HG03432 (cell line): ENCODE data around the gene SCUBE1.

ENCODE experiments used
- ATAC-seq: cut with Tn5 transposase; IDR thresholded peaks from one replicate; pipeline ENCODE4 v1.9.1; 2021; ENCODE audit warnings: mild to moderate bottlenecking, moderate library complexity; ENCODE audit not compliant: unreplicated experiment

Gene SCUBE1

DNA sequence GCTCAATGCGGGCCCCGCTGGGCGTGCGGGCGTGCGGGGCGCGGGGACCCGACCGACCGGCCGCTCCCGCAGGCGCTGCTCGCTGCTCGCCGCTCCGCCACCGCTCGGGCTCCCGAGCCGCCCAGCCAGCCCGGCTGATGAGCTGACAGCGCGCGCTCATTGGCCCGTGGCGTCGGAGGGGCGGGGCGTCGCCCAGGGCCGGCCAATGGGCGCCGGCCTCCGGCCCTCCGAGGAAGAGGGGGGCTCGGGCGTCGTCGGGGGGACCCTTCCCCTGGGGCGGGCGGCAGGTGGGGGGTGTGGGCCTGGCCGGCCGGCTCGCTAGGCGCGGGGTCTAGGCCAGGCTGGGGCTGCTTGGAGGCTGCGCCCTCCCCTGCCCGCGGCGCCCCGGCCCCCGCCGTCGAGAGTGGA, at the start of gene SCUBE1:
Gene SCUBE1, minus strand, starts transcription at position 111 of the 408 bp plus-strand sequence. CDS start 111 bp downstream, outside the sequence.
- no peak for ATAC-seq

DNA sequence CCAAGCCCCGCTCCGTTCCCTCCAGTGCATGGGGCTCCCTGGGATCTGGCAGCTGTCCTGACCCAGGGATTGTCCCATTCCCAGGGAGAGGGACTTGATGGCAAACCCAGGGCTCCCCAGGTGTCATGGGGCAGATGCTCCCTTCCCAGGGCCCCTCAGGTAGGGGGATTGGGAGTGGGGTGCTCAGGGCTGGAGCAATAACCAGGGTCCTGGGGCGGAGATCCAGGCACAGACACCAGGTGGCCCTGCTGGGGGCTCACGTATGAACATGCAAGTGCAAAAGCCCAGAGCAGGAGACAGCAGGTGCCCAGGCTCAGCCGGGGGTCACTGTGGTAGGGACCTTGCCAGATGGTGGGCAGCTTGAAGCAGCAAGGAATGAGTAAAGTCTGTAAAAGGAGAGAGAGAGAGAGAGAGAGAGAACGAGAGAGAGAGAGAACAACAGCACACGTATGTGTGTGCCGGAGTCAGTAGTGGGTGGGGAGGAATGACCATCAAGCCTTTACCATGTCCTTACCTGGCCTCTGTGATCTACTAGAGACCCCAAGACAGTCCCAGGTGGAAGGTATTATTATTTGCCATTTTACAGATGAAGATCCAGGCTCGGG, 49.3 kb upstream of the SCUBE1 start:
- ATAC-seq, result no peak

DNA sequence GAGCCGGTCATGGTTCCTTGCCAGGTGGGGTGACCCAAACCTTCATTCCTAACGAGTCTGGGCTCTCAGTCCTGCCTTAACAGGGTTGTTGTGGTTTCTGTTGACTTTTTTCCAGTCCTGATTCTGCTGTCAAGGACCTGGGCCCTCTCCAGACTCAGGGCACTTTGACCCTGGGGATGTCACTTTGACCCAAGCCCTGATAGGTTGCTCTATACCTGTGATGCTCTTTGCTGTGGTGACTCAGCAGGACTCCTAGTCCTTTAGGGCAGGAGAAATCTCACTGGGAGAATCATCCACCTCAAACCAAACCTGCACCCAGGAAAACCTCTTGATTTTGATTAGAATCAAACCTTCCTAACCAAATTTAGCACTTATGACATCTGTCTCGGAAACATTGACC, 48.1 kb upstream of the SCUBE1 start:
- no peak for ATAC-seq

DNA sequence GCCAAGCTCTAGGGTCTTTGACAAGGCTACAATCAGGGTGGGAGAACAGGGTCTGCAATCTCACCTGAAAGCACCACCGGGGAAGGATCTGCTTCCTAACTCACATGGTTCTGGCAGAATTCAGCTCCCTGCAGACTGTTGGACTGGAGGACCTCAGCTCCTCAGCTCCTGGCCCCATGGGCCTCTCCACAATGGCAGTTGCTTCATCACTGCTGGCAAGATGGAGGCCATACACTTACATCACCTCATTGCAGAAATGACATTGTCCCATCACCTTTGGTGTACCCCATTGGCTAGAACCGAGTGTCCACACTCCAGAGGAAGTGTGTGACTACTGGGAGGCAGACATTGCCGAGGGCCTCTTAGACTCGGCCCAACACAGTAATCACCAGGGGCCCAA, 47.7 kb upstream of the SCUBE1 start:
- no peak for ATAC-seq

DNA sequence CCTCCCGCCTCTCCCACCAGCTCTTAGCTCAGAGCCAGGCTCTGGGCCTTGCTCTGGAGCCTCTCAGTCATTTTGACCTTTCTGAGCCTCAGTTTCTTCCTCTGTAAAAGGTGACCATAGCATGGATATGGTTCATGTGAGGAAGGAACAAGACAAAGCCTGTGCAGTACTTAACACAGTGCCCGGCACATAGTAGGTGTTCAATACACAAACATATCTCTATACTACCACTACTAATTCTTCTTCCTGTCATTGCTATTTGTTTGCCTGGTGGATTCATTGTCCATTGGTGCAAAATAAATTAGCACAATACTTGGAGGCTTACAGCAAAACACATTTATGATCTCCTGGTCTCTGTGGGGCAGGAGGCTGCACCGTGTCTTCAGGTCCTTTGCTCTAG, 47.0 kb upstream of the SCUBE1 start:
- ATAC-seq, result no peak

DNA sequence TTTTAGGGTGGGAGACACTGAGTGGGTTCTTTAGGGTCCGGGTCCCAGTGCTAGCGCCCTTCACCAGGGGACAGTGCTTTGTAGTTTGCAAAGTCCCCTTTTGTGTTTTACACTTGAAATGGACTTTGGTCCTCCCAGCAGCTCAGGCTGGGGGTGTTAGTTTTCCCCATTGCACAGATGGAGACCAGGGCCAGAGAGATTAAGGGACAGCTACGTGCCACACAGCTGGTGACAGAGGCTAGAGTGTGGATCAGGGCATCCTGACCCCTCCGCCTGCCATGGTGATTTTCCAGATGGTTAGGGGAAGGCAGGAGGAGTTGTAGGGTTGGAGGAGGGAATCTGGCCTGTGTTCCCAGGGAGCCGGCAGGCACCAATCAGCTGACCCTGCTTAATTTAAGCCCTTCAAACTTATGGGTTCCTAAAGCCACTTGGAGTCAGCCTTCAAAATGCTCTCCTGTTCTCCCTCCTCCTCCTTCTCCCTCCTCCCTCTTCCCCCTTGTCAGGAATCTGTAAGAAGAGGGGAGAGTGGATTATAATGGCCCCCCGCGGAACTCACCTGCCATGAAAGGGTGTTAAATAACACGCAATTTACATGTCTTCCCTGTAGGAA, 46.2 kb upstream of the SCUBE1 start:
- no peak for ATAC-seq

DNA sequence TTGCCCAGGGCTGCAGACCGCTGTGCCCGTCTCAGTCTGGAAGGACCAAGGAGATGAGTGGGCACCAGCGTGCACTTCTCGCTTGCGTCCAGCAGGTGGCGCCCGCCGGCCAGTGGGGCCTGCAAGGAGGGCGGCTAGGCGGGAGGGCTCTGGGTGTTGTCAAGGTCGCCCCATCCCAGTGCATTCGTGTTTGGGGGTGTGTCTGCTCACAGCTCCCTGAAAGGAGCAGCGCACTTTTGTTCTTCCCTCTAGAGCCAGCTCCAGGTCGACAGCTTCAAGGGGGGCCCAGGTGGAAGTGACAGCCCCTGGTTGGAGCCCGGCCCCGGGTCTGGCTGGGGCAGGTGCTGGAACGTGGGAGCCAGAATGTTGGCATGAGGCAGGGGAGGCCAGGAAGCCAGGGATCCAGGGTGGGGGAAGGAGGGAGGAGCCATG, 45.3 kb upstream of the SCUBE1 start:
- ATAC-seq, result no peak

DNA sequence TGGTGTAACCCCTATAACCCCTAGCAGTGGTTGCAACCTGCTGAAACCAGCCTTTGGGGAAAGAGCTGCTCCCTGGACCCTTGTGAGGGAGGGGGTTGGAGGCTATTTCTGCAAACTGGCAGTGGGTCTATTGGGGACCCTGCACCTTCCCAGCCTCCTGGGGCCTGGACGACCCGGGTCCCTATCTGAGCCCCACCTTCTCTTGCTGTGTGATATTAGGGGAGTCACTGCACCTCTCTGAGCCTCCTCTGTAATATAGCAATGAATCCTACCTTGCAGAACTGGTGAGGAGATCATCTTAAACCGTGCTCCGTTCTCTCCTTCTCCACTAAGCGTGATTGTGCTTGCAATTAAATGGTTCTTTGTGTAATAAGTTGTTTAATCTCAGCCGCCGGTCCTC, 44.6 kb upstream of the SCUBE1 start:
- no peak for ATAC-seq

DNA sequence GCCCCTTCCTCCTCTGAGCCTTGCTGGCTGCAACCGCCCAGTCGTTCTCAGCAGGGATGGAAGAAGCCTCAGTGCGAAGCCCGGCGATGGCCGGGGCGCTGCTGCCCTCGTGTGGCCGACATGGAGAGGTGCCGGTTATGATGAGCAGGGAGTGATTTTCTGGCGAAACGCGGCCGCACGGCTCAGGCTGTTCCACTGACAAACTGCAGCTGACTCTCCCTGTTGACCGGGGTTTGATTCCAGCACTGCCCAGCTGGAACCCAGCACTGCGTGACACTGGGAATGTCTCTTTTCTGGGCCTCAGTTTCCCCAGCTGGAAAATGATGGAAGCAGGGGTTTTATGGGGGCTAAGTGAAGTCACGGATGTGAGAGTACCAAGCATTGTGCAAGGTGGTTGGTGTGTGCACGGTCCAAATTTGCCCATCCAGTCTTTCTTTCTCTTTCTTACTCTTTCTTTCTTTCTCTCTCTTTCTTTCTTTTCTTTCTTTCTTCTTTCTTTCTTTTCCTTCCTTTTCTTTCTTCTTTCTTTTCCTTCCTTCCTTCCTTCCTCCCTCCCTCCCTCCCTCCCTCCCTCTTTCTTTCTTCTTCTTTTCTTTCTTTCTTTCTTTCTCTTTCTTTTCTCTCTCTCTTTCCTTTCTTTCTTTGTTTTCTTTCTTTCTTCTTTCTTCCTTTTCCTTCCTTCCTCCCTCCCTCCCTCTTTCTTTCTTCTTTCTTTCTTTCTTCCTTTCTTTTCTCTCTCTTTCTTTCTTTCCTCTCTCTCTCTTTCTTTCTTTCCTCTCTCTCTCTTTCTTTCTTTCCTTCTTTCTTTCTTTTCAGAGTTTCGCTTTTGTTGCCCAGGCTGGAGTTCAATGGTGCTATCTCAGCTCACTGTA, 42.8 kb upstream of the SCUBE1 start:
- ATAC-seq, result peak; percentile 52

DNA sequence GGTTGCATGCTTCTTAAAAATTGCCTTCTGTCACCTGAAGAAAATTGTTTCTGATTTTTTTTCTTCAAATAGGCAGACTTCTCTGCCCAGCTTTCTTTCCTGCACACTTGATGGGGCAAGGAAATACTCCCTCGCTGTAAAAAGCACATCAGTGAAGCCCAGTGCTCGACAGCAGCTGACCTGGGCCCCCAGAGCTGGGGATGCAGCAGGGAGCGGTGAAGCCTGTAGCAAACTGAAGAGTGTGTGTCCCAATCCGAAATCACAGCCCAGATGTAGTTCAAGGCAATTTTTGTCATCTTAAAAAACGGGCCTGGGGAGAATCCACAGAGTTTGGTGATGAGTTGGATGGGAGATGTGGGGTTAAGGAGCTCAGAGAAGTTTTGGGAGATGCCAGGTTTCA, 41.7 kb upstream of the SCUBE1 start:
- no peak for ATAC-seq

DNA sequence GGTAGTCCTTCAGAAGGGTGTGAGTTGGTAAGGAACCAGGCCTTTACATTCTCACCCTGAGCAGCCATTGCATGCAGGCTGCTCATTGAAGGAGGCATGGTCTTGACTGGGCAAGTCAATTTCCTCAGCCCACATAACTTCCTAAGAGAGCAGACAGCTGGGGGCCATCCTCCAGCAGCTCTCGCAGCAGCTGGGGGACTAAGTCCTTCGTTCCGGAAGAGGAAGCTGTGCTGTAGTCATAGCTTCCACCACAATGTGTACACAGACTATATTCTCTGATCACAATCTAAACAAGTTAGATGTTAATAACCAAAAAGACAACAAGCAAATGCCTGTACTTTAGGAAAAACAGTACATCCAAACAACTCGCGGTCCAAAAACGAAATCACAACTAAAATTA, 38.5 kb upstream of the SCUBE1 start:
- ATAC-seq, result no peak

DNA sequence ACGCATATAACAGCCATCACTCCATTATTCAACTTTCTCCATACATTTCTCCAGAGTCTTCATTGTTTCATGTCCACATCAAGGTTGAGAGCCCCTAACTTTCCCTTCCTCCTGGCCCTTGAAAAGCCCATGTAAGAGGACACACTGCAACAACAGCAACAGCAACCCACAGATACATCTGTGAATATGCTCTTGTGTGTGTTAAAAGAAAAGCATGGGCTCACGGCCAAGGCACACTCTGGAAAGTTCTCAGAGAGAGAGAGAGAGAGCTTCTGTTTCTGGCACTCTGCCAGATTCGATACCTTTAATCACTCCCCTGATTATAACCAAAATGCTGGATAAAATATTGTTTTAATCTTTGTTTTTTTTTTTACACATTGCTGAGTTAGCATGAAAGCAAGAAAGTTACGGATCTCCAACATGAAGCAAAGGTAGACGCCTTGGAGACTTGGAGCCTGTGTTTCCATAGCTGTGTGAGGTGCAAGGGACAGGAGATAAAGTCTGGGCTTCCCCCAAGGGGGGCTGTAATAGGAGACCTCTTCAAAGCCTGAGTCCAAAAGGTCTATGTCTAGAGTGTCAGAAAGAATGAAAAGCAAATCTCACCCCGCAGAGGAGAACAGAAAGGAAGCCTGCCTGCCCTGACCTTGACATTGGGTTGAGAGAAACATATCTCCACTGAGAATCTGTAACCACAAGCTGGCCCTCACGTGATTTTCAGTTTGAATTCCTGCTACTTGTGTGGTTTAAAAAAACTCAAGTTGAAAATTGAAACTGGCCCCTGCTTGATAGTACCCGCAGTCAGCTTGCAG, 34.9 kb upstream of the SCUBE1 start:
- ATAC-seq, result no peak

DNA sequence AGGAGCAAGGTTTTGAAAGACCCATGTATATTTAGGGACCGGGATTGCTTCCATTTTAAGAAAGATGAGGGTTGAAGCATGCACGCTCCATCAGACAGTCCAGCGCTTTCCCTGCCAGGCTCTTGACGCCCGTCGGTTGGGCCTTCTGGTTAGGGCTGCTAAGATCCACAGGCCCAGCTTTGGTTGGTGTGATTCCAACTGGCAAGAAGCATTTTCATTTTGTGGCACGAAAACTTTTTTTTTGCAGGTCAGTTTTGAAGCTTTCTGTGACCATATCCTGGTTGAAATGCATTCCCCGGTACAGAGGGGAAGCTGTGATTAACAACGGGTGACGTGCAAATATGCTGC, 34.4 kb upstream of the SCUBE1 start:
- ATAC-seq, result no peak

DNA sequence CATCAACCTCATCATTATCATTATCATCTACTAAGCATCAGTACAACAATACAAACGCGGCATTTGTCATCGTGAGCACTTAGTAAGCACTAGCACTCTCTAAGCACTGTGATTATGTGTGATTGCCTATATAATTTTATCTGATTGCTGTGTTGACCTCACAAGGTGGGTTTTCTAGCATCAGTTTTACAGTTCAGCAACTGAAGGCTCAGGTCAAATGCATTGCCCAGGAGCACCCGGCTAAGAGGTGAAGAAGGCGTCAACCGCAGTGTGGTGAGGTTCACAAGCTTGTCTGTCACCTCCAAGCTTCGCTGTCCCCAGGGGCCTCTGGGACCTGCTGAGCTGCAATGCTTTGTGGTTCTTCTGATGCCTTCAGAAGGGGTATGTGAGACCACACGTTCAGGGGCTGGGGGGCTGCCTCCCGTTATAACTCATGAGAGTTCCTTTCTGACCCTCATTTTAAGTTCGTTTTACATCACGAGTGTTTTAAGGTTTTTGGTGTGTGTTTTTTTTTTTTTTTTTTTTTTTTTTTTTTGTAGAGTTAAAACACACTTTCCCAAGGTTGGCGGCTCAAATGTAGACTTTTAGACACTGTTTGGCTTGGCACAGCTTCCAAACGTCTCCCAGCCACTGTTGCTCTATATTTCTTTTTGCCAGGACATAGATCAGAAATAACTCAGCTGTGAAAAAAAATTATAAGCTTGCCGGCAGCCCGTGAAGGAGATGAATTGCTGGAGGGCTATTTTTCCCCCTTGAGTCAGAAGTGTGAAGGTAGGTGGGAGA, 33.8 kb upstream of the SCUBE1 start:
- no peak for ATAC-seq

DNA sequence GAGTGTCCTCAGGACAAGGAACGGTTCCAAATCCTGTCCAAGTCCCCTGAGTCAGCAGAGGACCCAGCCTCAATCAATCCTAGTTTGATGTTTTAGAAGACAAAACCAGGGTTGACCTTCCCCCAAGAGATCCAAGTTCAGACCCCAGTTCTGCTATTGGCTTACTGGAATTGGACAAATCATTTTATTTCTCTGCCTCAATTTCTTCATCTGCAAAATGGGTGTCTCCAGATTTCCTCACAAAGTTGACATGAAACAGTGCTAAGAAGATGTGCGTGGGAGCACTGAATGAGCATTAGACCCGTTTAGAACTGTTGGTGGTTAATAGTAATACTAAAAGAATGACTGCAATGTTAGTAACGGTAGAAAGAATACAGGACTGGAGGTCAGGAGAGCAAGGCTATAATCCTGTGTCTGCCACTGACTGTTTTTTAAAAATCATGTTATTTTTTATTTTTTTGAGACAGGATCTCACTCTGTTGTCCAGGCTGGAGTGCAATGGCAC, 32.8 kb upstream of the SCUBE1 start:
- ATAC-seq, result no peak

DNA sequence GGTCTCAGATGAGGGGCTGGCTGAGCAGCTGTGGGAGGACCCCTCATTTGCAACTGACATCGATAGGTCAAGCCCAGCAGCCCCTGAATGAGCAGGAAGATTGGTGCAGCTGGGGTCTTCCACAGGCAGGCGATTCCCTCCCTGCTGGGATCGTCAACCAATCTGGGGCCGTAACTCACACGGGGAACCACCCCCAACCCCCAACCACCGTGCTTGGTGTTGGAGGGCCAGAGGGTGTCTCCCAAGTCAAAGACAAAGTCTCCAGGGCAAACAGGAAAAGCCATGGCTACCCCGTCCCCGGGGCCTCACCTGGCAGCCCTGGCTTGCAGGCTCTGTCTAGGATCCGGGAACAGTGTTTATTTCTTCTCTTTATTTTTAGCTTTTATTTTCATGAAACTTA, 26.9 kb upstream of the SCUBE1 start:
- no peak for ATAC-seq

DNA sequence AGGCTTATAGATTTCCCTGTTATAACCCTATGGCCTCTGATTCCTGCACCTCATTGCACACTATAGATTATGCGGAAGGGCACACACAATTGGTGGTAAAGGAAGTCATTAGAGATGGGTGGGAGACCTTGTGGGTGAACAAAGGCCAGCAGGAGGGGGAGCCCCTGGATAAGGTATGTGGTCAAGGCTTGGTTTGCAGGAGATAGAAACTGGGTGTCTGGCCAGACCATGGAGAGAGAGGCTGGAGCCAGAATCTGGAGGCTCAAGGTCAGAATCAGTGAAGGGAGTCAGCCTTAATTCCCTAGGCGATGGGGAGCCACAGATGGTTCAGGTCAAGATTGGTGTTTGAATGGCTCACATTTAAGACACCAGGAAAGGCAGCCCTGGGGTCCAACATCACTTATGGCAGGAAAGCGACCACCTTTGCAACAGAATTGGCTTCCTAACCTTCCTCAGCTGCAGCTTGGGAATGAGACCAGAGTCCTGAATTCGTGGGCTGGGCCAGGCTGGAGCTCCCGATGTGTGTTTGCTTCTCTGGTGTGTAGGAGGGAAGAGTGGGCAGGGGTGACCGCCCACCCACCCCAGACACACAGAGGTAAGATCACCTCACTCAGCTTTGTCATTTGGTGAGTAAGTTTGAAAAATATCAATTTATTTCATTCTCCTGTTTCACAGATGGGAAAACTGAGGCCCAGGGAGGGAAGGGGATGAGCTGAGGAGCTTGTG, 22.7 kb upstream of the SCUBE1 start:
- ATAC-seq, result no peak

DNA sequence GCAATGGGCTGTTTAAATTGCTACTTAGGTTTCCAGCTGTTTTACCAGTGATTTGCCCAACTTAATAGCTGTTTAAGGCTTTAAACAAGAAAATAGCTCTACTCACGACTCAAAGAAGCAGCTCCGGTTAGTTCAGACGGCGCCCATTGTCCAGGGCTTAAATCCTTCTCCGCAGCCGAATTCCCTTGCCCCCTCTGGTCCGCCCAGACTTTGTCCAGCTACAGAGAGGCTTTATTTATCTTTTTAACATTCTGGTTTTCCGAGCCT, 20.9 kb upstream of the SCUBE1 start:
- ATAC-seq, result no peak

DNA sequence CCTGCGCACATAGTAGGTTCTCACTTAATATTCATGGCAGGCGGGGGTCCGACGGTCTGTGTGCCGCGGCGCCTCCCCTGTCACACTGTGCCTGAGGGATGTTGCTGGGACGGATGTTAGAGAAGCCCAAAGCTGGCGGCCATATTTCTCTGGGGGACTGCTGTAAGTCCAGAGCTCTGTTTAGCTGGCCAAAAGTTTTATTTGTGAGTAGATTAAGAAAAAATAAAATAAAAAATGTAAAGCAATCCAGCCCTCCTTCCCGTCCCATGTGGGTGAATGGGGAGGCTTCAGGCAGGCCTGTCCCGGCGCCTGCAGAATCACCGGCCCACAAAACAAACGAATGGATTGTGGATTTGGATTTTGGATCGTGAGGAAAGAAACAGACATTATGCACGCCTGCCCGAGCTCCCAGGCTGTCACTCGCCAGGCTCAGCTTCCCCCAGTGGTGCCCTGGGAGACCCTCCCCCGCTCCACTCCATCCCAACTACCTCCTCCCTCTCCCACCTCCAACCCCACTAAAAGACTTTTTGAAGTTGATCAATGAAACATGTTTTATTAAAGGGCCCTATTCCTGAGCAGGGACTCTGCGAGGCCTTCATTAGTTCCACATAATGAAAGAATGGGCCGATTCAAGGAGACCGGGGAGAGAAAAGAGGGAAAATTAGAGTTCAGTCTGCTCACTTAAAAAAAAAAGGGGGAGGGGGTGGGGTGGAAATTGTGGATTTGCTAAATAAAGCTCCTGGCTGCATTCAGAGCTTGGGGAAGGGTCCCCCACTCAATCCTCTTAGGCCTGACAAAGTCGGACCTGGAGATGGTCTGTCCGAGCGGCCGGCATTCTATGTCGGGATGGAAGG, 20.4 kb upstream of the SCUBE1 start:
- no peak for ATAC-seq
